ENCODE measurements around the gene EDEM3. TPM values are rescaled to one million over a fixed set of nuclear protein-coding genes. Genes with fewer than 3 reads are reported as not detected.

EDEM3 gene
- total and polyA plus RNA-seq, 9 of the 15 experiments (the other 6 are each of a cell fraction or from before 2014, with no cell fraction given) = 15.8 to 46.6 (median 28.0) TPM

- no TSS peak for BruUV-seq (replicated peaks)
- H2AFZ ChIP-seq (ENCODE audit: low read depth, low read length) = no peak overlapping the region
- H3K4me2 ChIP-seq (ENCODE audit: insufficient read depth, low read length) = no peak overlapping the region
- 6% methylated on average over 3 of the region's 3 CpGs for WGBS (ENCODE audit: insufficient coverage, low coverage, missing lambda C conversion rate)
- H3K79me2 ChIP-seq (ENCODE audit: control insufficient read depth, insufficient read depth, low read length) = no peaks in the 10 kb centered on the region
- DNase-seq (ENCODE audit: extremely low read depth in 1 of 4, low spot score in 3 of 4) = no peak
- no peak for TF ChIP-seq SMARCA5 (IDR thresholded peaks at IDR 0.05)
- TF ChIP-seq NFIC (IDR thresholded peaks at IDR 0.05) = peak; percentile 45
- H3K27me3 ChIP-seq (ENCODE audit: control insufficient read depth in 2 of 2, insufficient read depth in 2 of 2, low read length in 2 of 2) = peaks cover 6 to 15% of the 10 kb centered on the region in 2 experiments; a peak in 4 of 5 replicates
- H3K4me1 ChIP-seq (replicated peaks in 1 of 2; ENCODE audit: control insufficient read depth in 2 of 2, insufficient read depth in 2 of 2, low read length in 2 of 2) = 0 out of 5 replicates have a peak, but pooled peaks cover 0 to 2% of the 10 kb centered on the region in 2 experiments
- H3K36me3 ChIP-seq (ENCODE audit: control insufficient read depth, insufficient read depth, low read length) = no peaks in the 10 kb centered on the region; the same call in 2 of the 3 replicates
- H3K9me3 ChIP-seq (replicated peaks; ENCODE audit: control insufficient read depth, insufficient read depth, low read depth, low read length) = no peaks in the 10 kb centered on the region; the same call in 1 of the 2 replicates
- H4K20me1 ChIP-seq (replicated peaks; ENCODE audit: control insufficient read depth, insufficient read depth, low read length) = no peaks in the 10 kb centered on the region
- CTCF ChIA-PET (ENCODE audit: low intra/inter-chr PET ratio) = no interaction called here
- no peak overlapping the region for H3K27ac ChIP-seq (ENCODE audit: extremely low read depth, low read depth, low read length)
- no peak for FAIRE-seq
- in situ Hi-C loops (cut with MboI) (no loop called here), intact Hi-C loops (cut with micrococcal nuclease) (loop anchor here (5.0 kb wide), 1 partner anchor 486 kb away; no protein-coding TSS in a partner anchor)
- H3K4me3 ChIP-seq = no peak overlapping the region
- no peaks in the 10 kb centered on the region for H3K9me1 ChIP-seq (ENCODE audit: control insufficient read depth, insufficient read depth, low read length)
- ATAC-seq = peak; percentile 23; the same call in 2 of the 3 replicates
- no peak overlapping the region for H3K9ac ChIP-seq (ENCODE audit: insufficient read depth in 1 of 2, low read depth in 2 of 2, low read length in 2 of 2)
- POLR2A ChIA-PET = interaction anchor here (0.6 to 1.0 kb wide), 3 partner anchors 10 to 1116 kb away, joined by 3 read pairs; no protein-coding TSS in a partner anchor
These were observed 68.1 kb downstream of the EDEM3 start for GRCh38 chr1:184686540-184686939.

GRCh38 chr1:184685116-184685515 is 69.5 kb downstream of the EDEM3 start:
- no peak for FAIRE-seq
- Histone ChIP-seq H3K4me2 (ENCODE audit: insufficient read depth, low read length) (no peak overlapping the region), H2AFZ (ENCODE audit: low read depth, low read length) (peak overlapping the region; percentile 11; the same call in 1 of the 2 replicates), H3K36me3 (ENCODE audit: control insufficient read depth, insufficient read depth, low read length) (no peaks in the 10 kb centered on the region), H3K4me3 (no peak overlapping the region), H3K9me3 (replicated peaks; ENCODE audit: control insufficient read depth, insufficient read depth, low read depth, low read length) (no peaks in the 10 kb centered on the region; the same call in 1 of the 2 replicates), H4K20me1 (replicated peaks; ENCODE audit: control insufficient read depth, insufficient read depth, low read length) (no peaks in the 10 kb centered on the region), H3K9me1 (ENCODE audit: control insufficient read depth, insufficient read depth, low read length) (no peaks in the 10 kb centered on the region), H3K4me1 (replicated peaks in 1 of 2; ENCODE audit: control insufficient read depth in 2 of 2, insufficient read depth in 2 of 2, low read length in 2 of 2) (0 out of 5 replicates have a peak, but pooled peaks cover 0 to 2% of the 10 kb centered on the region in 2 experiments), H3K27me3 (ENCODE audit: control insufficient read depth in 2 of 2, insufficient read depth in 2 of 2, low read length in 2 of 2) (peaks cover 6 to 15% of the 10 kb centered on the region in 2 experiments; a peak in 4 of 5 replicates), H3K9ac (ENCODE audit: insufficient read depth in 1 of 2, low read depth in 2 of 2, low read length in 2 of 2) (no peak overlapping the region), H3K27ac (ENCODE audit: extremely low read depth, low read depth, low read length) (no peak overlapping the region), H3K79me2 (ENCODE audit: control insufficient read depth, insufficient read depth, low read length) (no peaks in the 10 kb centered on the region)
- intact Hi-C loops (cut with micrococcal nuclease) = loop anchor here (5.0 kb wide), 1 partner anchor 487 kb away; no protein-coding TSS in a partner anchor
- DNase-seq (ENCODE audit: extremely low read depth in 1 of 4, low spot score in 3 of 4) = no peak
- ATAC-seq = no peak
- no TSS peak for BruUV-seq (replicated peaks)
- WGBS (ENCODE audit: insufficient coverage, low coverage, missing lambda C conversion rate) = 9% methylated on average over 7 of the region's 7 CpGs
- ChIA-PET POLR2A (interaction anchor here (1.0 kb wide), 1 partner anchor 24 kb away, joined by 4 read pairs; no protein-coding TSS in a partner anchor), CTCF (ENCODE audit: low intra/inter-chr PET ratio) (no interaction called here)
- in situ Hi-C loops (cut with MboI) = no loop called here
- no peak for TF ChIP-seq ZNF586 (CRISPR knock-in tag; conservative IDR thresholded peaks at IDR 0.05)
- TF ChIP-seq RBM25 (IDR thresholded peaks at IDR 0.05; ENCODE audit: low read depth, low read length, severe bottlenecking) = peak; percentile 11
- no peak for TF ChIP-seq ZNF76 (CRISPR knock-in tag; IDR thresholded peaks at IDR 0.05; ENCODE audit: borderline replicate concordance)
- no peak for TF ChIP-seq PHTF2 (CRISPR knock-in tag; IDR thresholded peaks at IDR 0.05)
- no peak for TF ChIP-seq ZNF444 (CRISPR knock-in tag; IDR thresholded peaks at IDR 0.05)
- no peak for TF ChIP-seq ZNF407 (IDR thresholded peaks at IDR 0.05; ENCODE audit: low read depth)

All from K562 (cell line).